Smooth muscle cell (in vitro differentiated cells): ENCODE results near the gene TCF25. TPM values are rescaled to one million over a fixed set of nuclear protein-coding genes. Genes with fewer than 3 reads are reported as not detected.

Source experiments
- DNase-seq: peaks from one replicate; lab custom pipeline; 2025; ENCODE audit not compliant: unreplicated experiment; lab: John Stamatoyannopoulos, UW
- H2AFZ ChIP-seq: fragments of 200-600 bp; sonication (generic); 2 replicates; pipeline ENCODE4 v1.6.0; 2016; ENCODE audit warnings: antibody characterized with exemption, low read depth, mild to moderate bottlenecking
- H3F3A ChIP-seq: fragments of 200-600 bp; sonication (generic); 2 replicates; pipeline ENCODE4 v1.6.0; 2017; ENCODE audit warnings: antibody characterized with exemption, low read depth
- H3K27ac ChIP-seq: fragments of 200-600 bp; sonication (generic); 2 replicates; pipeline ENCODE4 v1.5.1; 2016; ENCODE audit warnings: low read depth, mild to moderate bottlenecking
- H3K27me3 ChIP-seq: fragments of 200-600 bp; sonication (generic); 2 replicates; pipeline ENCODE4 v1.6.1; 2016; ENCODE audit warnings: low read depth, mild to moderate bottlenecking
- H3K36me3 ChIP-seq: fragments of 200-600 bp; sonication (generic); 2 replicates; pipeline ENCODE4 v1.5.1; 2016; ENCODE audit warnings: low read depth
- H3K4me1 ChIP-seq: fragments of 200-600 bp; sonication (generic); 2 replicates; pipeline ENCODE4 v1.5.1; 2016; ENCODE audit warnings: low read depth
- H3K4me2 ChIP-seq: fragments of 200-600 bp; sonication (generic); 2 replicates; pipeline ENCODE4 v1.6.0; 2016; ENCODE audit warnings: mild to moderate bottlenecking
- H3K4me3 ChIP-seq: fragments of 200-600 bp; sonication (generic); 2 replicates; pipeline ENCODE4 v1.5.1; 2016; ENCODE audit warnings: mild to moderate bottlenecking
- H3K79me2 ChIP-seq: fragments of 200-600 bp; sonication (generic); 2 replicates; pipeline ENCODE4 v1.6.0; 2016; ENCODE audit warnings: low read depth, mild to moderate bottlenecking
- H3K9ac ChIP-seq: fragments of 200-600 bp; sonication (generic); 2 replicates; pipeline ENCODE4 v1.6.0; 2016; ENCODE audit warnings: low read depth
- H3K9me3 ChIP-seq: fragments of 200-600 bp; sonication (generic); replicated peaks from 2 replicates; pipeline ENCODE4 v1.5.1; 2016; ENCODE audit warnings: low read depth
- H4K20me1 ChIP-seq: fragments of 200-600 bp; sonication (generic); 2 replicates; pipeline ENCODE4 v1.6.0; 2016; ENCODE audit warnings: low read depth
- CTCF ChIP-seq: fragments of 200-600 bp; sonication (generic); IDR thresholded peaks from 2 replicates; pipeline ENCODE4 v1.5.1; 2017; ENCODE audit warnings: borderline replicate concordance, mild to moderate bottlenecking, antibody characterized with exemption; ENCODE audit not compliant: insufficient read depth, poor library complexity, severe bottlenecking
- WGBS: methylation state at CpG from one replicate; pipeline ENCODE4 v1.1.7; 2016; ENCODE audit warnings: low lambda C conversion rate; 5-methylcytosine and 5-hydroxymethylcytosine counted together
- polyA plus RNA-seq: library from polyadenylated mRNA; unstranded; fragments of >200 nt; fragmentation: Nextera tagmentation; extraction: Ambion mirVana; gene quantifications from 2 replicates; pipeline ENCODE4 v1.2.1, GENCODE V29; 2016
- total RNA-seq: library from RNA; depleted of rRNA; stranded (reverse); fragments of >200 nt; gene quantifications from 2 replicates; pipeline ENCODE4 v1.2.3, GENCODE V29; 2014

Gene TCF25
- total and polyA plus RNA-seq, 2 experiments from 2014 or later, result 99.8 to 174 TPM

GRCh38 chr16:89922477-89922883 lies 49.1 kb downstream of the TCF25 start:
- Histone ChIP-seq H3K27ac (peak overlapping the region; percentile 99), H3K79me2 (peaks cover 48% of the 10 kb centered on the region), H3K9ac (peak overlapping the region; percentile 93), H3F3A (peaks cover 22% of the 10 kb centered on the region), H3K4me3 (peak overlapping the region; percentile 81), H3K27me3 (no peaks in the 10 kb centered on the region), H2AFZ (no peak overlapping the region), H4K20me1 (peaks cover 41% of the 10 kb centered on the region), H3K4me2 (peak overlapping the region; percentile 97), H3K4me1 (peaks cover 32% of the 10 kb centered on the region), H3K9me3 (no peaks in the 10 kb centered on the region), H3K36me3 (no peaks in the 10 kb centered on the region)
- TF ChIP-seq CTCF, result no peak
- DNase-seq, result peak; percentile 89
- WGBS, result 1% methylated on average over 27 of the region's 31 CpGs

- DNase-seq, result peak; percentile 81
- no peak for TF ChIP-seq CTCF
- Histone ChIP-seq H2AFZ (no peak within 1 kb of the TSS), H3K4me1 (peaks cover 26% of the 10 kb centered on the region), H3K27me3 (no peaks in the 10 kb centered on the region), H3K4me3 (peak within 1 kb of the TSS; percentile 81), H4K20me1 (peaks cover 47% of the 10 kb centered on the region), H3K9me3 (no peaks in the 10 kb centered on the region), H3K36me3 (no peaks in the 10 kb centered on the region), H3K27ac (peak within 1 kb of the TSS; percentile 99), H3F3A (peaks cover 19% of the 10 kb centered on the region), H3K9ac (peak within 1 kb of the TSS; percentile 93), H3K4me2 (peak within 1 kb of the TSS; percentile 97), H3K79me2 (peaks cover 54% of the 10 kb centered on the region)
- 2% methylated on average over 39 of the region's 88 CpGs for WGBS
These were observed 49.7 kb downstream of the TCF25 start, which contains the start of gene TUBB3 for GRCh38 chr16:89922884-89923639. Gene TUBB3, plus strand, starts transcription at chr16:89923342. Its CDS starts 60 bp downstream, at chr16:89923402.

- Histone ChIP-seq H3F3A (peaks cover 16% of the 10 kb centered on the region), H3K4me2 (peak overlapping the region; percentile 97), H4K20me1 (peaks cover 54% of the 10 kb centered on the region), H3K27ac (no peak overlapping the region), H3K4me3 (peak overlapping the region; percentile 81), H3K9ac (peak overlapping the region; percentile 48), H3K36me3 (no peaks in the 10 kb centered on the region), H3K9me3 (no peaks in the 10 kb centered on the region), H3K27me3 (no peaks in the 10 kb centered on the region), H3K4me1 (peaks cover 21% of the 10 kb centered on the region), H2AFZ (no peak overlapping the region), H3K79me2 (peaks cover 60% of the 10 kb centered on the region)
- TF ChIP-seq CTCF, result no peak
- DNase-seq, result no peak
- WGBS, result 4% methylated on average over 32 of the region's 41 CpGs
These were observed 50.4 kb downstream of the TCF25 start for GRCh38 chr16:89923640-89924296.
